Mucosa of descending colon (tissue), 3 donors: ENCODE data around the gene ROBO2. TPM values are rescaled to one million over a fixed set of nuclear protein-coding genes. Genes with fewer than 3 reads are reported as not detected.

Experiments used
- ATAC-seq: fragments of 200-7000 bp; cut with Tn5 transposase; one replicate; pipeline ENCODE4 v1.9.1; 2020; ENCODE audit warnings: mild to moderate bottlenecking, moderate library complexity
- DNase-seq, 3 donors: peaks; one replicate each; pipeline ENCODE4 v3.0.0-alpha.2; 2020
- H3K36me3 ChIP-seq: fragments of 200-600 bp; one replicate; pipeline ENCODE4 v1.8.0; 2021; ENCODE audit warnings: low read depth, mild to moderate bottlenecking
- H3K4me1 ChIP-seq: fragments of 200-600 bp; one replicate; pipeline ENCODE4 v1.8.0; 2021; ENCODE audit warnings: low read depth, mild to moderate bottlenecking
- H3K4me3 ChIP-seq: fragments of 200-600 bp; one replicate; pipeline ENCODE4 v1.8.0; 2021; ENCODE audit warnings: mild to moderate bottlenecking
- H3K9me3 ChIP-seq: fragments of 200-600 bp; one replicate; pipeline ENCODE4 v1.8.0; 2021; ENCODE audit warnings: mild to moderate bottlenecking
- intact Hi-C, 2 donors: fragments of 100-400 bp; cut with DNase I in 1 of 2; cut with micrococcal nuclease in 1 of 2; formaldehyde crosslinking; loops; one replicate each; pipeline versions ENCODE4 v1.11.0 to v1.11.1; 2022; cut with DNase I, micrococcal nuclease
- total RNA-seq, 3 donors: library from RNA; stranded (reverse); fragmentation: NEBNext Ultra II Directional in 2 of 3; extraction: Animal tissue kit (Norgen Biotek cat#: 25700) in 2 of 3; gene quantifications; one replicate each; pipeline versions ENCODE4 v1.2.1 to v1.2.4, GENCODE V29; 2021 to 2023
- TF ChIP-seq, protein P1 (sequence below): fragments of 200-600 bp; IDR thresholded peaks from one replicate; pipeline ENCODE4 v1.8.0; 2022; ENCODE audit warnings: antibody characterized with exemption, mild to moderate bottlenecking
- donor health status: DM: no; HTN: no; CAD: no; lungs with moderate emphysema.
- donor health status: DM: no; HTN: no; CAD: no.
- donor health status: DM: no; HTN: yes; CAD: no.

Gene ROBO2
- total RNA-seq, 3 donors from 2014 or later, result 1.3 to 2.1 (median 1.4) TPM

DNA sequence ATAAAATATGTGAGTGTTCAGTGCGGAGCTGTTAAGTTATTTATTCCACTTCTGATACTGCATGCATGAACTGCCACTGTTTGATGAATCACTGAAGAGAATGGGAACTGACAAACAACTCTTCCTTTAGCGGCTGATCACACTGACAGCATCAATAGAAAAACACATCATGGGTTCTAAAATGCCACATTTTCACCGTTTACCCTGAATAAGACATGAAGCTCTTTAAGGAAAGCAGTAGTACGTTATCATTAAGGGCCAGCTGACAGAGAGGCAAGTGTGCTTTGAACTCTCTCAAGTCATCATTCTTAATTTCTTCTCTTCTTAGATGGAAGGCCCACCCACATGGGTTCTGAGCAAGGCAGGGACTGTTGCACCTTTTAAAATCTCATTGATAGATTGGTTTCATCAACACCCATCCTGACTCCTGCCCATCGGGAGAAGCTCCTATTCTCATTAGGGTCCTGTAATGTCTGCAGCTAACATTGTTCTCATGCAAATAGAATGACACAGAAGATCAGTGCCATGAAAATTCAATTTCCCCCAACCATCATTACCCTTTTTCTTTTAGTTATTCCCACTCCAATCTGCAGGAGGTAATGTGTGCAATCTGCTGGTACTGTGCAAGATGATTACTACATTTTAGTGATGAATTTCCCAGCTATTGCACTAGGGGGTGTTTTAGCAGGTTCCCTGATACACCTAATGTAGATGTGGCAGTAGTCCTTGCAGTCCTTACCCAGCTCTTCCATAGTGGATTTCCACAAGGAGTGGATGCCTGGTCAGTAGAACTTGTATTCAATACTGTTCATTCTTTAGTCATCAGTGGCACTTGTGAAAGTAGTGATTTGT, 119.1 kb downstream of the ROBO2 start:
- Histone ChIP-seq H3K36me3 (no peaks in the 10 kb centered on the region), H3K4me3 (no peak overlapping the region), H3K9me3 (no peaks in the 10 kb centered on the region), H3K4me1 (no peaks in the 10 kb centered on the region)
- no peak for ATAC-seq
- DNase-seq, result no peak
- TF ChIP-seq, protein P1, sequence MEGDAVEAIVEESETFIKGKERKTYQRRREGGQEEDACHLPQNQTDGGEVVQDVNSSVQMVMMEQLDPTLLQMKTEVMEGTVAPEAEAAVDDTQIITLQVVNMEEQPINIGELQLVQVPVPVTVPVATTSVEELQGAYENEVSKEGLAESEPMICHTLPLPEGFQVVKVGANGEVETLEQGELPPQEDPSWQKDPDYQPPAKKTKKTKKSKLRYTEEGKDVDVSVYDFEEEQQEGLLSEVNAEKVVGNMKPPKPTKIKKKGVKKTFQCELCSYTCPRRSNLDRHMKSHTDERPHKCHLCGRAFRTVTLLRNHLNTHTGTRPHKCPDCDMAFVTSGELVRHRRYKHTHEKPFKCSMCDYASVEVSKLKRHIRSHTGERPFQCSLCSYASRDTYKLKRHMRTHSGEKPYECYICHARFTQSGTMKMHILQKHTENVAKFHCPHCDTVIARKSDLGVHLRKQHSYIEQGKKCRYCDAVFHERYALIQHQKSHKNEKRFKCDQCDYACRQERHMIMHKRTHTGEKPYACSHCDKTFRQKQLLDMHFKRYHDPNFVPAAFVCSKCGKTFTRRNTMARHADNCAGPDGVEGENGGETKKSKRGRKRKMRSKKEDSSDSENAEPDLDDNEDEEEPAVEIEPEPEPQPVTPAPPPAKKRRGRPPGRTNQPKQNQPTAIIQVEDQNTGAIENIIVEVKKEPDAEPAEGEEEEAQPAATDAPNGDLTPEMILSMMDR, result no peak
- intact Hi-C loops, result no loop called here

DNA sequence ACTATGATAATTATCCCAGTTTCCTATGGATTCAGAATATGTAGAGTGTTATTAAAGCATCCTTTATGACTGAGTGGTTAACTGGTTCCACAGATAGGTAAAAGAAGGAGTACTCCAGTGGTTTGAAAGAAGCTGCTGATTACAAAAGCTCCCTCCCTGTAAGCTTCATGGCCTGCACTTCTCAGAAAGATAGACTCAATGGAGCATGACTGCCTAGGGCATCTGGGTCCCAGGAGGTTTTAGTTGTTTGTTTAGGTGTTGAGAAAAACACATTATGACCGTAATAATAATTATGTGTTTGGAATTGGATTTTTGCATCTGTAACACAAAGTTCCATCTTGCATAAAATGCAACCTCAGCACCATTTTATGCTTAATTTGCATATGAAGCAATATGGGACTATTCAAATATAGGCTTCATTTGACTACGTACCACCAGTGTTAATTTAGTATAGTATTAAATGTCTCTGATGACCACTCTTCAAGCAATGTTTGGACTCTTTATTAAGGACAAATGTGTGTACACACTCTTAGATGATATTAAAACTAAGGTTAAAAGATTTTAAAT, 121.1 kb downstream of the ROBO2 start:
- H3K4me1 ChIP-seq, result no peaks in the 10 kb centered on the region

DNA sequence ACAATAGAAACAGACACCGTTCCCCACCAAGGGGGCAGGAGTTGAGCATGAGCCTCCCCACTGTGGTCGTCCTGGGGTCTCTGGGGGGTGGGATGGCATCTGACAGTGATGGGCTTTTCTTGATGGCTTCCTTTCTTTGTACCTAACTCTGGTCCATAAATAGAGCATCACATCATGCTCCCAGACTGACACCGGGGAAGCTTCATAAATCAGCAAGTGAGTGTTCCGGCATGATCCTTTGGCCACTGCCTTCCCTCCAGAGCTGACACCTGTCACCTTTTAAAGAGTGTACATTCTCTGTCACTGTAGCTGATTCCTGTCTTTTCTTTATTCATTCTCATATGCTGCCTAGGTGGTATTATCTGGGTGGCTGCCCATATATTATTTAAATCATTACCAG, 129.9 kb downstream of the ROBO2 start:
- ATAC-seq (no peak), DNase-seq (no peak)
- TF ChIP-seq, protein P1, result no peak
- intact Hi-C loops, result no loop called here
- Histone ChIP-seq H3K9me3 (no peaks in the 10 kb centered on the region), H3K4me1 (no peaks in the 10 kb centered on the region), H3K36me3 (no peaks in the 10 kb centered on the region), H3K4me3 (no peak overlapping the region)

More for the DNA sequence above, 121.1 kb downstream of the ROBO2 start:
- intact Hi-C loops, result no loop called here
- TF ChIP-seq, protein P1, result no peak
- DNase-seq (no peak), ATAC-seq (no peak)
- H3K9me3 ChIP-seq, result no peaks in the 10 kb centered on the region
- no peaks in the 10 kb centered on the region for H3K36me3 ChIP-seq
- H3K4me3 ChIP-seq, result no peak overlapping the region

DNA sequence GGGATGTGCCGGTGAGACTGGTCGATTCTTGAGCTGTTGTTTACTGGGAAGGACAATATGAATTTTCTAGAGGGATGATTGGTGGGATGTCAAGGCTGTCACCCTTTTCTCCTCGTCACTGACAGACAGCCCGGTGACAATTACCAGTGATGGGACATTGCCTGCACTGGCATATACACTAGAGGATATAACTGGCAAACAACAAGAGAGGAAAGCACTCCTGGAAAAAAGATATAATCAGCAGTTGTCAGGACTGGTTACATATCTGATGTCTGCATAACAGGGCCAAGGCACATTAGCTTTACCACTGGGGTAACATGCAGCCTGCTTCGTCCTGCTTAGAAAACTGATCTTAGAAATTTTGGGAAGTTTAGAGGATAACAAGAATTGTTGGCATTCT, 131.1 kb downstream of the ROBO2 start:
- Histone ChIP-seq H3K36me3 (no peaks in the 10 kb centered on the region), H3K4me3 (no peak overlapping the region), H3K4me1 (no peaks in the 10 kb centered on the region), H3K9me3 (no peaks in the 10 kb centered on the region)
- TF ChIP-seq, protein P1, result no peak
- no peak for ATAC-seq
- intact Hi-C loops, result no loop called here
- DNase-seq, result no peak

DNA sequence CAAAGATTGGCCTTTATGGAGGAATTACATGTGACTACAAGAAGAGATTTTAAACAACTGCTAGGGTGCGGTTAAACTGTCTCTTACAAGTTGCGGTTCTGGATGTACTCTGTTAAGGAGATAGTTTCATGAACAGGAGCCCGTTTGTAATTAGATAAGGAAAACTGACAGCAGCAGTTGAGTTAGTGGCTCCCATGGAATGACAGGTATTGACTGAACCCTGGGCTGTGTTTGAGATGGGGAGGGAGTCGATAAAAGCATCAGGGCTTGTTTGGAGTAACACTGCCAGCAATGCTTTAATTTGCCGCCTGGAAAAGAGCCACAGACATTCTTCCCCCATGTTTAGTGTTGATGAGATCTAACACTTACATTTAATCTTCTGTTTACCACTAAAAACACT, 139.9 kb downstream of the ROBO2 start:
- TF ChIP-seq, protein P1, result no peak
- no peaks in the 10 kb centered on the region for H3K4me1 ChIP-seq
- H3K9me3 ChIP-seq, result no peaks in the 10 kb centered on the region
- DNase-seq, result no peak
- H3K4me3 ChIP-seq, result no peak overlapping the region
- no peaks in the 10 kb centered on the region for H3K36me3 ChIP-seq
- intact Hi-C loops, result no loop called here
- no peak for ATAC-seq
